Measurements from ENCODE around the gene LRMDA.

Gene LRMDA

GRCh38 chr10:75465450-75465827, 34.0 kb downstream of the LRMDA start:
- Histone ChIP-seq H3K4me3 (ENCODE audit: low read length) (no peak overlapping the region), H3K9me3 (ENCODE audit: insufficient read depth, low read length) (no peaks in the 10 kb centered on the region), H3K4me2 (ENCODE audit: low read length) (no peak overlapping the region), H3K27me3 (ENCODE audit: low read depth, low read length) (no peaks in the 10 kb centered on the region), H3K36me3 (replicated peaks; ENCODE audit: low read depth, low read length) (no peaks in the 10 kb centered on the region), H4K20me1 (ENCODE audit: insufficient read depth, low read length) (no peaks in the 10 kb centered on the region), H3K4me1 (ENCODE audit: low read length) (no peaks in the 10 kb centered on the region), H3K79me2 (ENCODE audit: low read length) (no peaks in the 10 kb centered on the region), H3K27ac (ENCODE audit: low read length) (no peak overlapping the region), H2AFZ (ENCODE audit: low read depth, low read length) (no peak overlapping the region), H3K9ac (ENCODE audit: low read length) (no peak overlapping the region)
- TF ChIP-seq EZH2phosphoT487 (IDR thresholded peaks at IDR 0.05; ENCODE audit: low read depth) = no peak
- TF ChIP-seq, protein P1, sequence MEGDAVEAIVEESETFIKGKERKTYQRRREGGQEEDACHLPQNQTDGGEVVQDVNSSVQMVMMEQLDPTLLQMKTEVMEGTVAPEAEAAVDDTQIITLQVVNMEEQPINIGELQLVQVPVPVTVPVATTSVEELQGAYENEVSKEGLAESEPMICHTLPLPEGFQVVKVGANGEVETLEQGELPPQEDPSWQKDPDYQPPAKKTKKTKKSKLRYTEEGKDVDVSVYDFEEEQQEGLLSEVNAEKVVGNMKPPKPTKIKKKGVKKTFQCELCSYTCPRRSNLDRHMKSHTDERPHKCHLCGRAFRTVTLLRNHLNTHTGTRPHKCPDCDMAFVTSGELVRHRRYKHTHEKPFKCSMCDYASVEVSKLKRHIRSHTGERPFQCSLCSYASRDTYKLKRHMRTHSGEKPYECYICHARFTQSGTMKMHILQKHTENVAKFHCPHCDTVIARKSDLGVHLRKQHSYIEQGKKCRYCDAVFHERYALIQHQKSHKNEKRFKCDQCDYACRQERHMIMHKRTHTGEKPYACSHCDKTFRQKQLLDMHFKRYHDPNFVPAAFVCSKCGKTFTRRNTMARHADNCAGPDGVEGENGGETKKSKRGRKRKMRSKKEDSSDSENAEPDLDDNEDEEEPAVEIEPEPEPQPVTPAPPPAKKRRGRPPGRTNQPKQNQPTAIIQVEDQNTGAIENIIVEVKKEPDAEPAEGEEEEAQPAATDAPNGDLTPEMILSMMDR (IDR thresholded peaks at IDR 0.05; ENCODE audit: low read depth, low read length) = no peak

GRCh38 chr10:75466001-75466400, 34.6 kb downstream of the LRMDA start:
- Histone ChIP-seq H3K79me2 (ENCODE audit: low read length) (no peaks in the 10 kb centered on the region), H3K27ac (ENCODE audit: low read length) (no peak overlapping the region), H3K9ac (ENCODE audit: low read length) (no peak overlapping the region), H3K4me3 (ENCODE audit: low read length) (no peak overlapping the region), H3K4me2 (ENCODE audit: low read length) (no peak overlapping the region), H2AFZ (ENCODE audit: low read depth, low read length) (no peak overlapping the region), H3K9me3 (ENCODE audit: insufficient read depth, low read length) (no peaks in the 10 kb centered on the region), H3K27me3 (ENCODE audit: low read depth, low read length) (no peaks in the 10 kb centered on the region), H3K36me3 (replicated peaks; ENCODE audit: low read depth, low read length) (no peaks in the 10 kb centered on the region), H3K4me1 (ENCODE audit: low read length) (no peaks in the 10 kb centered on the region), H4K20me1 (ENCODE audit: insufficient read depth, low read length) (no peaks in the 10 kb centered on the region)
- TF ChIP-seq EZH2phosphoT487 (IDR thresholded peaks at IDR 0.05; ENCODE audit: low read depth) = no peak
- TF ChIP-seq, protein P1 (IDR thresholded peaks at IDR 0.05; ENCODE audit: low read depth, low read length) = no peak

DNA sequence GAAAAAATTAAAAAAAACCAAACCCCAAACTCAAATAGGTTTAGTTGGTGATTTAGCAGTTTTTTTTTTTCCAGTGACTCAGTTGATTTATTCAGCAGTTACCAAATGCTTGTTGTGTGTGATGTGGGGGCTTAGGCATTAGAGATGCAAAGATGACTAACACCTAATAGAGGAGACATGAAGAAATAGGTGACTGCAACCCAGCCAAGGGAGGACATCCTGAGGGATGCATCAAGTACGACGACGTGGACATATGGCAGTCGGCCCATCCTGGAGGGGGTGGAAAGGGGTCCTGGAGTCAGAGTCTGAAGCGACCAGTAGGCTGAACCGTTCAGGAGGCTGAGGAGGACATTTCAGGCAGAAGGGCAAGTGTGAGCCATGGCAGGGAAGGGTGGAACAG, 35.5 kb downstream of the LRMDA start:
- Histone ChIP-seq H3K36me3 (replicated peaks; ENCODE audit: low read depth, low read length) (no peaks in the 10 kb centered on the region), H3K4me1 (ENCODE audit: low read length) (no peaks in the 10 kb centered on the region), H3K9me3 (ENCODE audit: insufficient read depth, low read length) (no peaks in the 10 kb centered on the region), H4K20me1 (ENCODE audit: insufficient read depth, low read length) (no peaks in the 10 kb centered on the region), H3K27ac (ENCODE audit: low read length) (no peak overlapping the region), H3K79me2 (ENCODE audit: low read length) (no peaks in the 10 kb centered on the region), H3K4me2 (ENCODE audit: low read length) (no peak overlapping the region), H3K4me3 (ENCODE audit: low read length) (no peak overlapping the region), H3K9ac (ENCODE audit: low read length) (no peak overlapping the region), H2AFZ (ENCODE audit: low read depth, low read length) (no peak overlapping the region), H3K27me3 (ENCODE audit: low read depth, low read length) (no peaks in the 10 kb centered on the region)
- TF ChIP-seq, protein P1 (IDR thresholded peaks at IDR 0.05; ENCODE audit: low read depth, low read length) = no peak
- TF ChIP-seq EZH2phosphoT487 (IDR thresholded peaks at IDR 0.05; ENCODE audit: low read depth) = no peak

DNA sequence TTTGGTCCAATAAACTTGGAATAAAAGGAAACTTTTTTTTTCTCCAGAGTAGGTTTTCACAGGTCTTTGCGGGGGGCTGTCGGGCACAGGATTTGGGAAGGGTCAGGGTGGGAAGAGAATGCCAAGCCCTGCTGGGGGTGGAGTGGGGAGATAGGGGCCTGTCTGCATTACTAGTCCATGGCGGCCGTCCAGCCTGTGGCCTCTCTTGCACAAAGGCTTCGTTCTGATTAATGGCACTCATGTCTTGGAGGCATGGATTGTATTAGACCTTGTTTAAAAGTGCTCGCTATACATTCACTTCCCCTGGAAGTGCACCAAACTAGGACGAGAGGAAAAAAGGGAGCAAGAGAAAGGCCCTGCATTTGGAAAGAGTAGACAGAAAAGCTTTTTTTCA, 37.2 kb downstream of the LRMDA start:
- Histone ChIP-seq H3K27me3 (ENCODE audit: low read depth, low read length) (no peaks in the 10 kb centered on the region), H4K20me1 (ENCODE audit: insufficient read depth, low read length) (no peaks in the 10 kb centered on the region), H3K4me1 (ENCODE audit: low read length) (no peaks in the 10 kb centered on the region), H3K9me3 (ENCODE audit: insufficient read depth, low read length) (no peaks in the 10 kb centered on the region), H3K79me2 (ENCODE audit: low read length) (no peaks in the 10 kb centered on the region), H2AFZ (ENCODE audit: low read depth, low read length) (no peak overlapping the region), H3K4me2 (ENCODE audit: low read length) (no peak overlapping the region), H3K9ac (ENCODE audit: low read length) (no peak overlapping the region), H3K4me3 (ENCODE audit: low read length) (no peak overlapping the region), H3K27ac (ENCODE audit: low read length) (no peak overlapping the region), H3K36me3 (replicated peaks; ENCODE audit: low read depth, low read length) (no peaks in the 10 kb centered on the region)
- TF ChIP-seq, protein P1 (IDR thresholded peaks at IDR 0.05; ENCODE audit: low read depth, low read length) = no peak

Data from OCI-LY3 (cell line).